Measurements from ENCODE around the gene CNST.
"Not testable (repeated sequence)": the region's sequence is repeated elsewhere in the genome, so short reads cannot be mapped to it uniquely, and the experiment has no call there.

- not testable (repeated sequence) for TF ChIP-seq TAF1 (IDR thresholded peaks at IDR 0.05; ENCODE audit: borderline replicate concordance, low read depth, low read length); POLR2AphosphoS5 (IDR thresholded peaks at IDR 0.05; ENCODE audit: low read depth, low read length); POLR2A (IDR thresholded peaks at IDR 0.05; ENCODE audit: low read depth, low read length)
These were observed 128.1 kb downstream of the CNST start for GRCh38 chr1:246694213-246694895.
